WTC11 (cell line): ENCODE data around the gene CLEC2D. TPM values are rescaled to one million over a fixed set of nuclear protein-coding genes. Genes with fewer than 3 reads are reported as not detected.

Experiments
- ATAC-seq: fragments of 200-7000 bp; cut with Tn5 transposase; 2 replicates; pipeline ENCODE4 v1.10.0; 2021; ENCODE audit warnings: mild to moderate bottlenecking, moderate library complexity
- CTCF ChIA-PET: fragments of 300-600 bp; sonication (Branson Sonifier 250); formaldehyde crosslinking; loops from one replicate; lab custom pipeline; 2021; ENCODE audit warnings: antibody characterized with exemption; lab: Charles Lee
- POLR2A ChIA-PET: fragments of 350-600 bp; sonication (Branson Sonifier 250); formaldehyde crosslinking; loops from one replicate; lab custom pipeline; 2021; ENCODE audit warnings: antibody characterized with exemption; lab: Charles Lee
- DNase-seq: peaks from one replicate; pipeline ENCODE4 v3.0.0; 2021; ENCODE audit warnings: low spot score
- H3K27ac Mint-ChIP-seq: 2 replicates; pipeline ENCODE4 v1.8.0; 2021; ENCODE audit warnings: mixed read lengths
- H3K27me3 Mint-ChIP-seq: 2 replicates; pipeline ENCODE4 v1.8.0; 2021; ENCODE audit warnings: low read depth, mild to moderate bottlenecking, moderate library complexity, mixed read lengths
- H3K36me3 Mint-ChIP-seq: 2 replicates; pipeline ENCODE4 v1.8.0; 2021; ENCODE audit warnings: mixed read lengths
- H3K4me1 Mint-ChIP-seq: 2 replicates; pipeline ENCODE4 v1.8.0; 2022; ENCODE audit warnings: mixed read lengths
- H3K4me3 Mint-ChIP-seq: 2 replicates; pipeline ENCODE4 v1.8.0; 2021; ENCODE audit warnings: mild to moderate bottlenecking, moderate library complexity, mixed read lengths
- H3K9me3 Mint-ChIP-seq: 2 replicates; pipeline ENCODE4 v1.8.0; 2021; ENCODE audit warnings: mixed read lengths
- AFF4 ChIP-seq: sonication (generic); formaldehyde crosslinking; IDR thresholded peaks from 2 replicates; pipeline ENCODE4 v1.8.1; 2023; ENCODE audit warnings: mild to moderate bottlenecking, missing genetic modification reagents, borderline replicate concordance
- CBFB ChIP-seq: sonication (generic); formaldehyde crosslinking; IDR thresholded peaks from 2 replicates; pipeline ENCODE4 v1.8.1; 2022; ENCODE audit warnings: mild to moderate bottlenecking, low read depth, missing genetic modification reagents
- CDX4 ChIP-seq: fragments of 250-450 bp; sonication (Bioruptor Pico); IDR thresholded peaks from 2 replicates; pipeline ENCODE4 v1.9.0; 2021; ENCODE audit warnings: moderate library complexity, mild to moderate bottlenecking, inconsistent platforms, borderline replicate concordance
- CREB1 ChIP-seq: sonication (generic); formaldehyde crosslinking; IDR thresholded peaks from 2 replicates; pipeline ENCODE4 v1.8.0; 2023; ENCODE audit warnings: mild to moderate bottlenecking, missing genetic modification reagents
- ETV6 ChIP-seq: sonication (generic); formaldehyde crosslinking; IDR thresholded peaks from 2 replicates; pipeline ENCODE4 v1.8.1; 2022; ENCODE audit warnings: mild to moderate bottlenecking, missing genetic modification reagents
- GABPB1 ChIP-seq: sonication (generic); formaldehyde crosslinking; IDR thresholded peaks from 2 replicates; pipeline ENCODE4 v1.8.1; 2023; ENCODE audit warnings: mild to moderate bottlenecking, missing genetic modification reagents
- HMGA2 ChIP-seq: fragments of 250-450 bp; sonication (Bioruptor Pico); IDR thresholded peaks from 2 replicates; pipeline ENCODE4 v1.4.0; 2021; ENCODE audit warnings: mild to moderate bottlenecking, moderate library complexity
- MXD4 ChIP-seq: fragments of 250-450 bp; sonication (Bioruptor Pico); IDR thresholded peaks from 2 replicates; pipeline ENCODE4 v1.8.0; 2021; ENCODE audit warnings: mild to moderate bottlenecking, moderate library complexity, borderline replicate concordance
- MYBL2 ChIP-seq: sonication (generic); formaldehyde crosslinking; IDR thresholded peaks from 2 replicates; pipeline ENCODE4 v1.8.1; 2023; ENCODE audit warnings: mild to moderate bottlenecking, moderate library complexity, missing genetic modification reagents
- NR2C2 ChIP-seq: sonication (generic); formaldehyde crosslinking; IDR thresholded peaks from 2 replicates; pipeline ENCODE4 v1.8.0; 2022; ENCODE audit warnings: mild to moderate bottlenecking, missing genetic modification reagents
- RORB ChIP-seq: fragments of 250-450 bp; sonication (Bioruptor Pico); IDR thresholded peaks from 2 replicates; pipeline ENCODE4 v1.9.0; 2021; ENCODE audit warnings: mild to moderate bottlenecking
- SOX15 ChIP-seq: fragments of 250-450 bp; sonication (Bioruptor Pico); IDR thresholded peaks from 2 replicates; pipeline ENCODE4 v1.9.0; 2021; ENCODE audit warnings: mild to moderate bottlenecking
- SP1 ChIP-seq: sonication (generic); formaldehyde crosslinking; conservative IDR thresholded peaks from 2 replicates; pipeline ENCODE4 v1.8.1; 2022; ENCODE audit warnings: missing genetic modification reagents
- TCF7 ChIP-seq: sonication (generic); formaldehyde crosslinking; IDR thresholded peaks from 2 replicates; pipeline ENCODE4 v1.8.0; 2022; ENCODE audit warnings: mild to moderate bottlenecking, low read depth, missing genetic modification reagents, moderate library complexity
- TP53 ChIP-seq: sonication (generic); formaldehyde crosslinking; IDR thresholded peaks from 2 replicates; pipeline ENCODE4 v1.8.1; 2023; ENCODE audit warnings: mild to moderate bottlenecking, missing genetic modification reagents
- ZNF121 ChIP-seq: sonication (generic); formaldehyde crosslinking; IDR thresholded peaks from 2 replicates; pipeline ENCODE4 v1.8.0; 2023; ENCODE audit warnings: missing genetic modification reagents
- ZNF671 ChIP-seq: fragments of 250-450 bp; sonication (Bioruptor Pico); IDR thresholded peaks from 2 replicates; pipeline ENCODE4 v1.8.0; 2021; ENCODE audit warnings: mild to moderate bottlenecking
- total RNA-seq: library from RNA; stranded (reverse); gene quantifications from 3 replicates; pipeline ENCODE4 v1.2.3, GENCODE V29; 2021
- TF ChIP-seq, protein P1 (sequence below): sonication (generic); formaldehyde crosslinking; IDR thresholded peaks from 2 replicates; pipeline ENCODE4 v1.8.0; 2023; ENCODE audit warnings: missing genetic modification reagents
- TF ChIP-seq, protein P2 (sequence below): sonication (generic); formaldehyde crosslinking; IDR thresholded peaks from 2 replicates; pipeline ENCODE4 v1.8.1; 2022; ENCODE audit warnings: mild to moderate bottlenecking, missing genetic modification reagents, moderate library complexity, borderline replicate concordance

CLEC2D gene
- total RNA-seq, 1 experiment from 2014 or later, result 6.2 TPM

GRCh38 chr12:9634969-9635754, 34.4 kb upstream of the CLEC2D start (continued):
- TF ChIP-seq SP1 (no peak), SOX15 (no peak), GABPB1 (no peak), ZNF671 (CRISPR knock-in tag) (no peak), TCF7 (CRISPR knock-in tag) (no peak)
- TF ChIP-seq, protein P1, sequence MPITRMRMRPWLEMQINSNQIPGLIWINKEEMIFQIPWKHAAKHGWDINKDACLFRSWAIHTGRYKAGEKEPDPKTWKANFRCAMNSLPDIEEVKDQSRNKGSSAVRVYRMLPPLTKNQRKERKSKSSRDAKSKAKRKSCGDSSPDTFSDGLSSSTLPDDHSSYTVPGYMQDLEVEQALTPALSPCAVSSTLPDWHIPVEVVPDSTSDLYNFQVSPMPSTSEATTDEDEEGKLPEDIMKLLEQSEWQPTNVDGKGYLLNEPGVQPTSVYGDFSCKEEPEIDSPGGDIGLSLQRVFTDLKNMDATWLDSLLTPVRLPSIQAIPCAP (CRISPR knock-in tag), result no peak
- TF ChIP-seq, protein P2, sequence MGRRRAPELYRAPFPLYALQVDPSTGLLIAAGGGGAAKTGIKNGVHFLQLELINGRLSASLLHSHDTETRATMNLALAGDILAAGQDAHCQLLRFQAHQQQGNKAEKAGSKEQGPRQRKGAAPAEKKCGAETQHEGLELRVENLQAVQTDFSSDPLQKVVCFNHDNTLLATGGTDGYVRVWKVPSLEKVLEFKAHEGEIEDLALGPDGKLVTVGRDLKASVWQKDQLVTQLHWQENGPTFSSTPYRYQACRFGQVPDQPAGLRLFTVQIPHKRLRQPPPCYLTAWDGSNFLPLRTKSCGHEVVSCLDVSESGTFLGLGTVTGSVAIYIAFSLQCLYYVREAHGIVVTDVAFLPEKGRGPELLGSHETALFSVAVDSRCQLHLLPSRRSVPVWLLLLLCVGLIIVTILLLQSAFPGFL (CRISPR knock-in tag), result no peak

- ATAC-seq, result no peak
- no peak for DNase-seq
- ChIA-PET CTCF (interaction anchor here (1.7 kb wide), 1 partner anchor 72 kb away, joined by 7 read pairs; no protein-coding TSS in a partner anchor), POLR2A (no interaction called here)
- Mint-ChIP-seq H3K27ac (no peak overlapping the region), H3K36me3 (peaks cover 59% of the 10 kb centered on the region), H3K27me3 (no peaks in the 10 kb centered on the region; the same call in 1 of the 2 replicates), H3K4me1 (no peaks in the 10 kb centered on the region), H3K9me3 (peaks cover 70% of the 10 kb centered on the region), H3K4me3 (no peak overlapping the region)
- TF ChIP-seq CREB1, result no peak
- TF ChIP-seq AFF4 (CRISPR knock-in tag), result no peak
- no peak for TF ChIP-seq MXD4
- TF ChIP-seq NR2C2, result no peak
Observed at GRCh38 chr12:9636150-9636850, 33.2 kb upstream of the CLEC2D start.

DNA sequence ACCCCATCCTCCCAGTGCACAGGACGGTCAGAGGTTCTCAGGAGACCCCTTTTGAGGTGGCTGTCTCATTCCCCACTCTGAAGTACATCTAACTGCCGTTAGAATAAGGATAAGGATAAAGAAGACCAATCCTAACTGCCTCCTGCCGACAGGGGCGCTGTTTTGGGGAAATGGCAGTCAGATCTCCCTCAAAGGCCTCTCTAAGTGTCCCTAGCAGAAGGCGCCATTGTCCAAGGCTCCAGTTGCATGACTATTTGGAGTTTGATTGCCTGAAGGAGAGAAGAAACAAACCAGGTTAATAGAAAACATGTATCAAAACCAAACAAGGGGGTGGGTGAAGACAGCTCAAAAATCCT, 32.7 kb upstream of the CLEC2D start:
- DNase-seq (peak; percentile 31), ATAC-seq (peak; percentile 41; the same call in 1 of the 2 replicates)
- H3K27ac Mint-ChIP-seq, result no peak overlapping the region
- no peak for TF ChIP-seq CREB1
- TF ChIP-seq CBFB, result no peak
- TF ChIP-seq ZNF121 (CRISPR knock-in tag), result no peak
- TF ChIP-seq ETV6, result no peak
- no peak for TF ChIP-seq TP53 (CRISPR knock-in tag)
- TF ChIP-seq CDX4 (CRISPR knock-in tag), result no peak
- no peak for TF ChIP-seq RORB (CRISPR knock-in tag)
- no peak for TF ChIP-seq MYBL2
- no peak for TF ChIP-seq HMGA2
- H3K4me3 Mint-ChIP-seq, result no peak overlapping the region
- POLR2A ChIA-PET, result no interaction called here
- peaks cover 69% of the 10 kb centered on the region for H3K9me3 Mint-ChIP-seq
- peaks cover 55% of the 10 kb centered on the region for H3K36me3 Mint-ChIP-seq
- CTCF ChIA-PET, result interaction anchor here (1.7 kb wide), 1 partner anchor 72 kb away, joined by 7 read pairs; no protein-coding TSS in a partner anchor
- H3K27me3 Mint-ChIP-seq, result no peaks in the 10 kb centered on the region; the same call in 1 of the 2 replicates
- H3K4me1 Mint-ChIP-seq, result no peaks in the 10 kb centered on the region
